ENCODE measurements around the gene TEX9. TPM values are rescaled to one million over a fixed set of nuclear protein-coding genes. Genes with fewer than 3 reads are reported as not detected.
"Not testable (repeated sequence)": the region's sequence is repeated elsewhere in the genome, so short reads cannot be mapped to it uniquely, and the experiment has no call there.

The TEX9 gene
- total RNA-seq, 1 experiment from 2014 or later, result 1.2 TPM

DNA sequence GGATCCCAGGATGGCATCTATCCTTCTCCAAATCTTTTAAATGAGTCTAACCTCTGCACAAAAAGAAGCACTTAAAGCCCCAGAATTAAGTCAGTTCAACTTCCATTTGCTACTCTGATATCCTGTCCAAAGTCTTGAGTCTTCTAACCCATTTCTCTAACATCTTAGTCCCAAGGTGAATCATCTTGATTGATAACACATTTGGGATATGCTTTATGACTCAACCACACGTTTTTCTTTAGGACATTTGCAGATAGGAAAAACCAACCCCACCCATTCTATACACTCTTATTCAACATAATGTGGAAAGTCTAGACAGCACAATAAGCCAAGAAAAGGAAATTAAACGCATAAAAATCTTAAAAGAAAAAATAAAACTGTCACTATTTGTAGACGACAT lies 18.8 kb upstream of the TEX9 start:
- no peaks in the 10 kb centered on the region for H3K27me3 ChIP-seq (replicated peaks)
- no peak overlapping the region for H3K27ac ChIP-seq
- no peaks in the 10 kb centered on the region for H3K4me1 ChIP-seq (replicated peaks)
- no peak for DNase-seq (ENCODE audit: low read depth in 1 of 2, low spot score in 2 of 2)
- no peaks in the 10 kb centered on the region for H3K9me3 ChIP-seq (replicated peaks)
- H3K4me3 ChIP-seq, result no peak overlapping the region
- no peaks in the 10 kb centered on the region for H3K36me3 ChIP-seq

DNA sequence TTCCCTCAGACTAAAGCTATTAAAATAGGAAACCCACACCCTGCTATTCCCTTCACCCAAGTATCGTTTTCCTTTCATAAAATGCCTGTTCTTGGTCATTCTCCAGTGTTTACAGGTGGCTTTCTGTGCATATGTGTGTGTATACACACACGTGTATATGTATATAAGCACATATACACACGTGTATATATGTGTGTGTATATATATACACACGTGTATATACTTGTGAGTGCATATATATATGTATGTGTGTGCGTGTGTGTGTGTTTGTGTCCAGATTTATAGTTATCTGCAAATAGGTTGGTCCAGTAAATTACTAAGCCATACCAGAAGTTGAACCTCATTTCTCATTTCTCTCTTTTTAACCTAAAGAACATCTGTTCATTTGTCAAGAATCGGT lies 15.7 kb upstream of the TEX9 start:
- no peak for DNase-seq (ENCODE audit: low read depth in 1 of 2, low spot score in 2 of 2)
- Histone ChIP-seq H3K36me3 (no peaks in the 10 kb centered on the region), H3K9me3 (replicated peaks) (no peaks in the 10 kb centered on the region), H3K4me3 (no peak overlapping the region), H3K4me1 (replicated peaks) (no peaks in the 10 kb centered on the region), H3K27me3 (replicated peaks) (no peaks in the 10 kb centered on the region), H3K27ac (no peak overlapping the region)

DNA sequence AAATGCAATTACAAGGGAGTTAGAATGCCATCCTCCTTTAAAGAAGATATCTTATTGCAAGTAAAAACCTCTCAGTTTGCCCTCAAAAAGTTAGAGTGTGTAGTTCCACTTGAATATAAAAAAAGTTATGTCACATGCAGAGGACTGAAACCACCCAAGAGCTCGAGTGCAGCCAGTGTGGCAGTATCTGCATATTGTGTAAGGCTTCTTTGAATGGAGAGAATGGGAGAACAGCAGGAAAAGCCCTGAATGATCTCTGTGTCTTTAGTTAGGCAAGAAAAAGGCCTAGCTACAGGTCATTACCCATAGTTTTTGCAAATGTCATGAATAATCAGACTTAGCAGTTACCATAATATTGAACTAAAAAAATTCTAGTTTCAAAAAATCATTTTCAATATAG lies 13.9 kb upstream of the TEX9 start:
- H3K36me3 ChIP-seq, result no peaks in the 10 kb centered on the region
- H3K27me3 ChIP-seq (replicated peaks), result no peaks in the 10 kb centered on the region
- no peak for DNase-seq (ENCODE audit: low read depth in 1 of 2, low spot score in 2 of 2)
- H3K27ac ChIP-seq, result no peak overlapping the region
- H3K9me3 ChIP-seq (replicated peaks), result no peaks in the 10 kb centered on the region
- H3K4me3 ChIP-seq, result no peak overlapping the region
- H3K4me1 ChIP-seq (replicated peaks), result no peaks in the 10 kb centered on the region

DNA sequence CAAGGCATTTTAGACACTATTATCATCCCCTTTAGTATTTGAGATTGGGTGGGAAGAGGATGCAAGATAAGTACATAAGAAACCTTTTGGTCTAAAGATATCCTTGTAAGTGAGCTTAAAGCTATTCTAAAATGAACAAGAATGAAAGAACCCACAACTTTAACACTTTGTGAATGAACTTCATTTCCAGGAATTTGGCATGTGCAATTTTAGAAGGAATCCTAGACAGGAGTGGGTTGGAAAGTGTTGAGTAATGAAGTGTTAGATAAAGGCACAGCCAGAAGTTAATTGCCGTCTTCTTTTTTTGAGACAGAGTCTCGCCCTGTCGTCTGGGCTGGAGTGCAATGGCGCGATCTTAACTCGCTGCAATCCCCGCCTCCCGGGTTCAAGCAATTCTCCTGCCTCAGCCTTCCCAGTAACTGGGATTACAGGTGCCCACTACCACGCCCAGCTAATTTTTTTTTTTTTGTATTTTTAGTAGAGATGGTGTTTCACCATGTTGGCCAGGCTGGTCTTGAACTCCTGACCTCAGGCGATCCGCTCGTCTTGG lies 13.2 kb upstream of the TEX9 start:
- H3K36me3 ChIP-seq, result no peaks in the 10 kb centered on the region
- H3K4me3 ChIP-seq, result no peak overlapping the region
- H3K27me3 ChIP-seq (replicated peaks), result no peaks in the 10 kb centered on the region
- H3K9me3 ChIP-seq (replicated peaks), result no peaks in the 10 kb centered on the region
- H3K4me1 ChIP-seq (replicated peaks), result no peaks in the 10 kb centered on the region
- DNase-seq (ENCODE audit: low read depth in 1 of 2, low spot score in 2 of 2), result no peak
- no peak overlapping the region for H3K27ac ChIP-seq

DNA sequence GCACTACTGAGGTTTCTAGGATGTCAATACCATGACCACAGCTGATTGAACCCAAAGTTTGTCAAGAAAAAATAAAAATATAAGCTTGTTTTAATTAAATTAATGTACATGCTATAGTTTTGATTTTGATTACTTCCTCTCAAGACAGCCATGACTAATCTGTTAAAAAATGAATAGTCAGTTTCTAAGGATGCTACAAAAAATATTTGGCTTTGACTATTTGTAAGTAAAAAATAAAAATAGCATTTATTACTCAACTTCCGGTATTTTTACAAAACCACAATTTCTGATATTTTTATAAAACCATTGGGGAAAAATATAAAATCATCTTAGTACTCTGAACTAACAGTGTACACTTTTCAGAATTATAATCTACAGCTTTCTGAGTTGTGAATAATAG lies 12.1 kb upstream of the TEX9 start:
- Histone ChIP-seq H3K4me1 (replicated peaks) (no peaks in the 10 kb centered on the region), H3K9me3 (replicated peaks) (no peaks in the 10 kb centered on the region), H3K27ac (no peak overlapping the region), H3K27me3 (replicated peaks) (no peaks in the 10 kb centered on the region), H3K4me3 (no peak overlapping the region), H3K36me3 (no peaks in the 10 kb centered on the region)
- no peak for DNase-seq (ENCODE audit: low read depth in 1 of 2, low spot score in 2 of 2)

DNA sequence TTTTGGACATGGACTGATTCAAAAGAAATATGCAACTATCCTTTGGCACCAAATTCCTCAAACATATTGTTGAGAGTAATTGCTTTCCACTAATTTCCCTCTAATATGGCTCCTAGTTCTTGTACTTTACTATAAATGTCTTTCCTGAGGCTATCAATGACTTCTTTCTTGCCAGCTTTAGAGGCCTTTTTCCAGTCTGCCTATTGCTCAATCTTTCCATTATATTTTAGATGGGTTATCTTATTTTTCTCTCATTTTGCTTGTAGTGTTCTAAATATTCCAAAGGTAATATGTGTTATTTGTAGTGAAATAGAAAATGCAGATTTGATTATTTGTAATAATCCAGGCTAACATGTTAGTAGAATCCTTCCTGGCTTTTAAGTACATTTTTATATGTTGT lies 11.5 kb upstream of the TEX9 start:
- Histone ChIP-seq H3K4me3 (no peak overlapping the region), H3K27ac (no peak overlapping the region), H3K27me3 (replicated peaks) (no peaks in the 10 kb centered on the region), H3K9me3 (replicated peaks) (no peaks in the 10 kb centered on the region), H3K4me1 (replicated peaks) (no peaks in the 10 kb centered on the region), H3K36me3 (no peaks in the 10 kb centered on the region)
- no peak for DNase-seq (ENCODE audit: low read depth in 1 of 2, low spot score in 2 of 2)

DNA sequence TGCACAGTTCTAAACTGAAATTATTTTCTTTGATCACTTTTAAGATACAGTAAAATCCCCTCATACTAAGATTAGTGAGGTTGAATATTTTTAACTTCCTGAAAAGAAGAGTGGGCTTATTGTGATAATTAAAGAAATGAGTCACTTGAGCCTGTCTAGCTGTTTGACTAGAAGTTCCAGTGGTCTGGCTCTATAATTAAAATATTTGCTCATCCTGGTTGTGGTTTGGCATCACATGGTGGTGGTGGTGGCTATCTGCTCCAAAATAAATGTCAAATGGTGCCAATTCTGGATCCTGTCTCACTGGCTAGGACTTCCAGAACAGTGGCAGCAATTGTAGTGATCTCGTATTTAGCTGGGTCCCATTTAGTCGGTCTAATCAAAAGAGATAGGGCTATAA lies 8.6 kb upstream of the TEX9 start:
- no peaks in the 10 kb centered on the region for H3K4me1 ChIP-seq (replicated peaks)
- no peaks in the 10 kb centered on the region for H3K27me3 ChIP-seq (replicated peaks)
- no peaks in the 10 kb centered on the region for H3K9me3 ChIP-seq (replicated peaks)
- DNase-seq (ENCODE audit: low read depth in 1 of 2, low spot score in 2 of 2), result no peak
- H3K27ac ChIP-seq, result no peak overlapping the region
- H3K4me3 ChIP-seq, result no peak overlapping the region
- H3K36me3 ChIP-seq, result no peaks in the 10 kb centered on the region

DNA sequence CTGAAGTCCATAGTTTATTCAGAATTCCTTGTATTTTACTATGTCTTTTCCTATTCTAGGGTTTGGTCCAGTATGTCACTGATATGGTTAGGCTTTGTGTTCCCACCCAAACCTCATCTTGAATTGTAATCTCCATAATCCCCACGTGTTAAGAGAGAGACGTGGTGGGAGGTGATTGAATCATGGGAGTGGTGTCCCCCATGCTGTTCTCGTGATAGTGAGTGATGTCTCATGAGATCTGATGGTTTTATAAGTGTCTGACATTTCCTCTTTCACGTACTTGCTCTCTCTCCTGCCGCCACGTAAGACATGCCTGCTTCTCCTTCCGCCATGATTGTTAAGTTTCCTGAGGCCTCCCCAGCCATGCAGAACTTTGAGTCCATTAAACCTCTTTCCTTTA lies 6.6 kb upstream of the TEX9 start:
- no peak overlapping the region for H3K27ac ChIP-seq
- H3K4me3 ChIP-seq, result no peak overlapping the region
- no peaks in the 10 kb centered on the region for H3K27me3 ChIP-seq (replicated peaks)
- no peaks in the 10 kb centered on the region for H3K9me3 ChIP-seq (replicated peaks)
- H3K36me3 ChIP-seq, result no peaks in the 10 kb centered on the region
- no peaks in the 10 kb centered on the region for H3K4me1 ChIP-seq (replicated peaks)
- no peak for DNase-seq (ENCODE audit: low read depth in 1 of 2, low spot score in 2 of 2)

DNA sequence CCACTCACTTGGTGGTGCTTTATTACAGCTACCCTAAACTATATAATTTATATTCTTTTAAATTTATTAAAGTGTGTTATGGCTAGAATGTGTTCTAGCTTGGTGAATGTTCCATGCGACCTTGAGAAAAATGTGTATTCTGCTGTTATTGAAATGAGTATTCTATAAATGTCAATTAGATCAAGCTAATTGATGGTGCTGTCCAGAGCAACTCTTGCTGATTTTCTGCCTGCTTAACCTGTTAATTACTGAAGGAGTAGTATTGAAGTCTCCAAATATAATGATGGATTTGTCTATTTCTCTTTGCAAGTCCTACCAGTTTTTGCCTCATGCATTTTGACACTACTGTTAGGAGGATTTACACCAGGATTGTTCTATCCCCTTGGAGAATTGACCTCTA lies 3.2 kb upstream of the TEX9 start:
- Histone ChIP-seq H3K27me3 (replicated peaks) (peaks cover 8% of the 10 kb centered on the region), H3K9me3 (replicated peaks) (no peaks in the 10 kb centered on the region), H3K36me3 (no peaks in the 10 kb centered on the region), H3K4me1 (replicated peaks) (peaks cover 9% of the 10 kb centered on the region), H3K27ac (no peak overlapping the region), H3K4me3 (no peak overlapping the region)
- no peak for DNase-seq (ENCODE audit: low read depth in 1 of 2, low spot score in 2 of 2)

DNA sequence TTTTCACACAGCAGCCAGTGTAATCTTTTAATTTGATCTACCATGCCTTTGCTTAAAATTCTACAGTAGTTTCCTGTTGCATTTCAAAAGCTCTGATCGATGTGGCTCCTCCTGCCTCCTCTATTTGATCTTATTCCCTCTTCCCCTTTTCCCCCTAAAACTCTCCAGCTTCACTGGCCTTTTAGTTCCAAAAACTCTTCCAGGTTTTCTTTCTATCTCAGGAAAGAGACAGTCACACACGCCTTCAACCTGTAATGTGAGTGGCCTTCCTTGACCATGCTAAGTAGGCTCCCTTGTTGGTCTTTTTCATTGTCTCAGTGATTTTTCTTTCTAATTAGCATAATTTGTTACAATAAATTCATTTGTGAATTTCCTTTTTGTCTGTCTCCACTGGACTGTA lies 985 bp downstream of the TEX9 start:
- Histone ChIP-seq H3K4me3 (no peak overlapping the region), H3K4me1 (replicated peaks) (peaks cover 9% of the 10 kb centered on the region), H3K27ac (no peak overlapping the region), H3K9me3 (replicated peaks) (no peaks in the 10 kb centered on the region), H3K36me3 (no peaks in the 10 kb centered on the region), H3K27me3 (replicated peaks) (peaks cover 8% of the 10 kb centered on the region)
- DNase-seq (ENCODE audit: low read depth in 1 of 2, low spot score in 2 of 2), result no peak

DNA sequence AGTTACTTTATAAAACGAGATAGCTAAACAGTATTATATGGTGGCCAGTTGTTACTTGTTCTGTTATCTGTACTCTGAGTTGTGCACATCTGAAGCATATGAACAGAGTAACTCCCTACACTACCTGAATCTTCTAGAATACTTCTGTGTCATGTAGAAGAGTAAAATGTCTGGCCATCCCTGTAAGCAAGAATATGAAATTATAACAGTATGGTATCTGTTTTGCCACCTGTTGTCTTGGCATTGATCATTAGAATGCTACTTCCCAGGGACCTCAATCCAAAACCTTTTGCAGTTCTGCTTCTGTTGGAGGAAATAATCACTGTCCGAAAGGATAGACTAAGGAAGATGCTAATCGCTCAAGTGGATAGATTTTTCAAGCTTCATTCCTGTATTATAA lies 1.9 kb downstream of the TEX9 start:
- no peak overlapping the region for H3K27ac ChIP-seq
- peaks cover 9% of the 10 kb centered on the region for H3K4me1 ChIP-seq (replicated peaks)
- H3K9me3 ChIP-seq (replicated peaks), result no peaks in the 10 kb centered on the region
- DNase-seq (ENCODE audit: low read depth in 1 of 2, low spot score in 2 of 2), result no peak
- H3K27me3 ChIP-seq (replicated peaks), result peaks cover 8% of the 10 kb centered on the region
- no peak overlapping the region for H3K4me3 ChIP-seq
- no peaks in the 10 kb centered on the region for H3K36me3 ChIP-seq

DNA sequence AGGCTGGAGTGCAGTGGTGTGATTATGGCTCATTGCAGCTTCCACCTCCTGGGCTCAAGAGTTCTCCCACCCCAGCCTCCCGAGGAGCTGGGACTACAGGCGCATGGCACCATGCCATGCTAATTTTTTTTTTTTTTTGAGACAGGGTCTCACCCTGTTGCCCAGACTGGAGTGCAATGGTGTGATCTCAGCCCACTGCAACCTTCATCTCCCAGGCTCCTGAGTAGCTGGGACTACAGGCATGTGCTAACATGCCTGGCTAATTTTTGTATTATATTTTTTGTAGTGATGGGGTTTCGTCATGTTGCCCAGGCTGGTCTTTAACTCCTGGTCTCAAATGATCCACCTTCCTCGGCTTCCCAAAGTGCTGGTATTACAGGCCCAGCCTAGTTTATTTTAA lies 4.0 kb downstream of the TEX9 start:
- no peaks in the 10 kb centered on the region for H3K9me3 ChIP-seq (replicated peaks)
- DNase-seq (ENCODE audit: low read depth in 1 of 2, low spot score in 2 of 2), result no peak
- H3K4me1 ChIP-seq (replicated peaks), result peaks cover 9% of the 10 kb centered on the region
- peaks cover 8% of the 10 kb centered on the region for H3K27me3 ChIP-seq (replicated peaks)
- H3K4me3 ChIP-seq, result no peak overlapping the region
- no peak overlapping the region for H3K27ac ChIP-seq
- no peaks in the 10 kb centered on the region for H3K36me3 ChIP-seq

DNA sequence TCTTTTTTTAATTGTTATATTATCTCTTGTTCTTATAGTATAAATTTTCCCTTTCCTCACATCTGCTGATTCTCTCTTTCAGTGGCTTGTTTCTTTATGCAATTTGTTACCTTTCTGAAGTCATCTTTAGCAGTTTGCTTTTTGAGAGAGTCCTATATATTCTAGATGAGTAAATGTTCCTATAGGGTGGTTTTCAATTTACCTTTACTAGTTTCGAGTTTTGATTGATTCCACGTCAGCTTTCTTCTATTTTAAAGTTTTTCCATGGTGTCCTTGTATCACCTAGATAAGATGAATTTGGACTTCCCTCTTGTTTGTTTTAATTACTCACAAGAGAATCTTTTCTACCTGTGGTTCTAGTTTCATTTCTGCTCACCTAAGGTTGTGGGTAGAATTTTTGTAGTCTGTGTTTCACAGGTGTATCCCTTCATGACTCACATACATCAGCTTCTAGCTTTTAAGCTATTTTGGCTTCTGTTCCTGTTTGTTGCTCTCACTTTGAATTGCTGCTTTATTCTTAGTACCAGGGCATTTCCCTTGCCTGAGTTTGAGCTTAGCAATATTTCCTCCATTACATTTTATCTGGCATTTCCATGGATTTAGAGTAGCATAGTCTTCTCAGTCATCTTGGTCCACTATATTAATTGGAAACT lies 6.4 kb downstream of the TEX9 start:
- Histone ChIP-seq H3K36me3 (no peaks in the 10 kb centered on the region), H3K4me3 (no peak overlapping the region), H3K9me3 (replicated peaks) (no peaks in the 10 kb centered on the region), H3K4me1 (replicated peaks) (no peaks in the 10 kb centered on the region), H3K27ac (no peak overlapping the region), H3K27me3 (replicated peaks) (peaks cover 4% of the 10 kb centered on the region)
- no peak for DNase-seq (ENCODE audit: low read depth in 1 of 2, low spot score in 2 of 2)

DNA sequence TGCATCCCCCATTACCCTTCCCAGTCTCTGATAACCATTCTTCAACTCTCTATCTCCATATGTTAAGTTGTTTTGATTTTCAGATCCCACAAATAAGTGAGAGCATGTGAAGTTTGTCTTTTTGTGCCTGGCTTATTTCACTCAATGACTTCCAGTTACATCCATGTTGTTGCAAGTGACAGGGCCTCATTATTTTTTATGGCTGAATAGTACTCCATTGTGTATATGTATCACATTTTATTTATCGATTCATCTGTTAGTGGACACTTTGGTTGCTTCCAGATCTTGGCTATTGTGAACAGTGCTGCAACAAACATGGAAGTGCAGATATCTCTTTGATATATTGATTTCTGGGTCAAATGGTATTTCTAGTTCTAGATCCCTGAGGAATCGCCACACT lies 9.5 kb downstream of the TEX9 start:
- not testable (repeated sequence) for DNase-seq (ENCODE audit: low read depth in 1 of 2, low spot score in 2 of 2); H3K4me1 ChIP-seq (replicated peaks); H3K4me3 ChIP-seq; H3K27me3 ChIP-seq (replicated peaks); H3K36me3 ChIP-seq; H3K9me3 ChIP-seq (replicated peaks); H3K27ac ChIP-seq

DNA sequence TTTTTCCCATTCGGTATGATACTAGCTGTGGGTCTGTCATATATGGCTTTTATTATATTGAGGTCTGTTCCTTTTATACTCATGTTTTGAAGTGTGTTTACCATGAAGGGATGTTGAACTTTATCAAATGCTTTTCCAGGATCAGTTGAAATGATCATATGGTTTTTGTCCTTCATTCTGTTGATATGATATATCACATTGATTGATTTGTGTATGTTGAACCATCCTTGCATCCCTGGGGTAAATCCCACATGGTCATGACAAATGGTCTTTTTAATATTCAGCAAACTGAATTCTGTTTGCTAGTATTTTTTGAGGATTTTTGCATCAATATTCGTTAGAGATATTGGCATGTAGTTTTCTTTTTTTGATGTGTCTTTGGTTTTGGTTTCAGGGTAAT lies 12.6 kb downstream of the TEX9 start:
- DNase-seq (ENCODE audit: low read depth in 1 of 2, low spot score in 2 of 2); H3K4me3 ChIP-seq; H3K36me3 ChIP-seq; H3K27me3 ChIP-seq (replicated peaks); H3K27ac ChIP-seq; H3K9me3 ChIP-seq (replicated peaks); H3K4me1 ChIP-seq (replicated peaks): not testable (repeated sequence)
